Daoy (cell line): Measurements from ENCODE around the gene SOWAHB. TPM values are rescaled to one million over a fixed set of nuclear protein-coding genes. Genes with fewer than 3 reads are reported as not detected.
"Not testable (repeated sequence)": the region's sequence is repeated elsewhere in the genome, so short reads cannot be mapped to it uniquely, and the experiment has no call there.

Source experiments
- DNase-seq: peaks from one replicate; pipeline ENCODE4 v3.0.0-alpha.2; 2015; ENCODE audit warnings: low read depth
- total RNA-seq: library from RNA; depleted of rRNA; stranded (reverse); fragments of >200 nt; shearing (Covaris generic); gene quantifications from 2 replicates; pipeline ENCODE4 v1.2.3, GENCODE V29; 2014

Gene SOWAHB
- total RNA-seq, 1 experiment from 2014 or later, result not detected

DNA sequence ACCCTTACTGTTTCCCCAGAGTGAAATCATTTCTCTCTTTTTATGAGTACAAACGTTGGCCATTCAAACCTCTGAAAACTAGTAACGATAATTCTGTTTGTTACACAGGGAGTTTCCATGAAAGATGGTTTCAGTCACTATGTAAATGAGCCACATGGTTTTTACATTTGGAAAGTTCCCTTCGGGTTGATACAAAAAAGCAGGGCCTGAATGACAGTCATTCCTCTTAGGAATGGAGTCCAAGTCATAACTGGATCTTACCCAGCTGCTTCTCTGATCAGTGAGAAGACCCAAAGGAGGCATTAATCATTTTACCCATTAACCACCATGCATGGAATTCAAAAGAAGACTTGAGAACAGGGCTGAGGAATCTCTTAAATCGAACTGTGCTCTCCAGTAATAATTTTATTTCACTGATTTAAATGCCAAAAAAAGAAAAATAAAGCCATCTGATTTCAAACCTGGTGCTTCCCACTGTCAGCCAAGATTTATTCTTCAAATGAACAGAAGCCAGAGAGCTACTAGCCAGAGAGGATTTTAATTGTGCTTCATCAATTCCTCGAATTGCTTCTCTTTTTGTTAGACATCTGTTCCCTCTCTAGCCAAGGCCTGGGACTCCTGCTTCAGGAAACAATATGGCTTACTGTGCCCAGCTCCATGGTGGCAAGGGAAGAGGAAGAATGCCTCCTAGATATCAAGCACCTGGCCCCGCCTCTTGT, 3.2 kb downstream of the SOWAHB start:
- no peak for DNase-seq

DNA sequence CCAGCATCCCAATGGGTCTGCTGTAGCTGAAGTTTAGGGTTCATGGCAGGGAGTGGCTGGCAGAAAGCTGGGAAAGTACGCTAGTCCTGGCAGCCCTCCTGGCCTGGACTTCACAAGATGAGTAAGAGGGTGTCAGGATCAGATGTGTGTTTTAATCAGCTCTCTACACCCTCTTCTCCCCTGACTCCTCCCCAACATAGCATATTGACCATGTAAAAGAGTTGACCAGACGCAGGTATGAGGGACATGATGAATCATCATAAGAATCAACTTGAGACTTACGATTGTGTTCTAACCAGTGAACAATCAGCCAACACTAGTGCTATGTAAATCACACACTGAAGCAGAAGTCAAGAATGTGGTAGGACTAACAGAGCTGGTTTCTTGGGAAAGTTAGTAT, 5.3 kb downstream of the SOWAHB start:
- no peak for DNase-seq

DNA sequence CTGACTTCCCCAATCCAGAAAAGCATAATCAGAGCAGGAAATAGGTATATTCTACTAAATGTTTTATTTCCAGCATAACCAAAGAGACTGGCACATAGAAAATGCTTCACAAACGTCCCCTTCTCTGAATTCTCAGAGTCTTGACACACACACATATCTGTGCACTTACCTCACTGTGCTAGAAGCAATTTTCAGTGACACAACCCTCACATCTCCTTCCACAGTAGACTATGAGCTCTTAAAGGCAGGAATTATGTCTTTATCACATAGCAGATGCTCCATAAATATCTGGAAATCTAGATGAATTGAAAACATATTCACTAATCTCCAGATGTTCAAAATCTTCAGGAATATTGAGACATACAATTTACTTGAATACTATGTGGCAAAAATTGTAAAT, 5.9 kb downstream of the SOWAHB start:
- DNase-seq, result no peak

DNA sequence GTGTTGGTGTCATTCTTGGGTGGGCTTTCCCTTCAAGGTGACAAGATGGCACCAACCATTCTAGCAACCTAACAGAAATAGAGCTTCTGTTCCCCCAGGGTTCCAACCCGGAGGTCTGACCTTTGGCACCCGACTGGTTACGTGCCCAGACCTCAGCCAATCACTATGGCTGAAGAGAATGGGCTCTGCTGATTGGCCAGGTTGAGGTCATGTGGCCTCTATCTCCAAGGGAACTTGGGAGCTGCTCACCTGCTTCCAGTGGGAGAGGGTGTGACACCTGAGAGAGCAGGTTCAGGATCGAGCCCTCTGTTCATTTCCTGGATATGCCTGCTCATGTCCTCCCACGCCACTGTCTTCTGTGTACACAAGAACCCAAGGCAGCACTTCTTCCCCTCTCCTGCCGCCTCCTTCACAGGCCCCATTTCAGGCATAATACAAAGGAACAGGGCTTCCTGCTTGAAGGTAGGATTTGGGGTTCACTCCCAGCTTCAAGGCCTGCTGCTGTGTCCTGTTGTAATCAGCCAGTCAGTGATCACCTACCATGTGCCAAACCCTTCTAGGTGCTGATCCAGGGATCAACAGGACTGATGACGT, 11.0 kb downstream of the SOWAHB start:
- DNase-seq, result no peak

- no peak for DNase-seq
Measured at GRCh38 chr4:76886214-76886613, 11.7 kb downstream of the SOWAHB start.

DNA sequence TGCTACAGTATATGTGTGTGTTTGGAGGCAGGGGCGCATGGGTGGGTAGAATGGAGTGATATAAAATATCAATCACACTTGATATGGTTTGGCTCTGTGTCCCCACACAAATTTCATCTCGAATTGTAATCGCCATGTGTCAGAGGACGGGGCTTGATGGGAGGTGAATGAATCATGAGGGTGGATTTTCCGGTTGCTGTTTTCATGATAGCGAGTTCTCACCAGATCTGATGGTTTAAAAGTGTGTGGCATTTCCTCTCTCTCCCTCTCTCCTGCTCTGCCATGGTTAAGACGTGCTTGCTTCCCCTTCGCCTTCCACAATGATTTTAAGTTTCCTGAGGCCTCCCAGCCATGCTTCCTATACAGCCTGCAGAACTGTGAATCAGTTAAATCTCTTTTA, 14.8 kb downstream of the SOWAHB start:
- peak; percentile 10 for DNase-seq

DNA sequence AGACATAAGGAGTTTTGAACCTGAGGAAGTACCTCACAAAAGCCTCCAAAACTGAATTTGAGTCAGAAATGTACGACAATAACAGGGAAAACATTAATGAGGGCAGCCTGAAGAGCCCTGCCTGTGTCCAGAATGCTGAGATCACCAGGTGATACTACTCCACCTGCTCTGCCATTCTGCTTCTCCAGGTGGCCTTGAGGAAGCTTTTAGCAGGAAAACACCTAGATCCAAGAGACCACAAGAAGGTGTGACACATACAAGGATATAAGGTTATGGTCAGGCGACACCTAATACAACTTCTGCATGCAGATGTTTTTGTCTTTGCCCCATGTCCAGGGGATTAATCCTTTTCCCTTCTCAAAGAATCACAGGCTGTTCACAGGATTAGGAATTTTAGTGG, 15.3 kb downstream of the SOWAHB start:
- no peak for DNase-seq

GRCh38 chr4:76881375-76881774, 16.6 kb downstream of the SOWAHB start:
- DNase-seq, result no peak

- DNase-seq, result no peak
Measured at GRCh38 chr4:76879731-76880364, 18.1 kb downstream of the SOWAHB start.

DNA sequence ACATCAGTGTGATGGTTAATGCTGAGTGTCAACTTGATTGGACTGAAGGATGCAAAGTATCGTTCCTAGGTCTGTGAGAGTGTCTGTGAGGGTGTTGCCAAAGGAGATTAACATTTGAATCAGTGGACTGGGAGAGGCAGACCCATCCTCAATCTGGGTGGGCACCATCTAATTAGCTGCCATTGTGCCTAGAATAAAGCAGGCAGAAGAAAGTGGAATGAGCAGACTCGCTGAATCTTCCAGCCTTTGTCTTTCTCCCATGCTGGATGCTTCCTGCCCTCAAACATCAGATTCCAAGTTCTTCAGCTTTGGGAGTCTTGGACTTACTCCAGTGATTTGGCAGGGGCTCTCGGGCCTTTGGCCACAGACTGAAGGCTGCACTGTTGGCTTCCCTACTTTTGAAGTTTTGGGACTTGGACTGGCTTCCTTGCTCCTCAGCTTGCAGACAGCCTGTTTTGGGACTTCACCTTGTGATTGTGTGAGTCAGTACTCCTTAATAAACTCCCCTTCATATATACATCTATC, 19.2 kb downstream of the SOWAHB start:
- not testable (repeated sequence) for DNase-seq

DNA sequence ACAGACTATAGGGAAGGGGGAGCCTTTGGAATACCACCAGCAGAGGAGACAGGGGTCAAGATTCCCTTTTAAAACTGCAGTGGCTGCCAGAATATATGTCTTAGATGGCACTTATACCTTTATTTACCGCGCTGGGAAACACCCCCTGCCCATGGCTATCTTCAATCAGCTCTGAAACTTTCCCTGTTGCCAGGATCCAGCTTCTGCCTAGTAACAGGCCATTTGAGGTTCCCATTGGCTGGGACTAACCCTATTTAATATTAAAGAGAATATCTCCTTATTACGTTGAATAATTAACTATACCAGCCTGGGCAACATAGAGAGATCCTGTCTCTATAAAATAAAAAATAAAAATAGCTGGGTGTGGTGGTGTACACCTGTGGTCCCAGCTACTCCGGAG, 23.8 kb downstream of the SOWAHB start:
- DNase-seq, result no peak

DNA sequence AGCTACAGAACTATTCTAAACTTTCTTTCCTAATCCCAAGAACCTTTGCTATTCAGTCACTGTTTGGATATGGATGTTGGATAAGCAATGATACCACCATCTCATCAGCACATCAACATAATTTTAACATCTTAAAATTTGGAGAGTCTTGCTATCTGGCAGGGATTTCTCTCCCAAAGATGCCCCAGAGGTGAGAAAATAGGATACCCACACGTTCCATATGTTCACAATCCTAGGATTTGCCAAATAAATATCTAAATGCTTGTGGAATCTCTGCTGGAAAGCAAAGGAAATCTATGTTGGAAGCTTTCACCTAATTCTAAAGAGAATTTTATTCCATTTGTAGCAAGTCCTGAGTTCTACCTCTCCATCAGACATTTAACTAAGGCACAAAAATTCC, 24.4 kb downstream of the SOWAHB start:
- DNase-seq, result no peak

- no peak for DNase-seq
Measured at GRCh38 chr4:76872556-76872955, 25.4 kb downstream of the SOWAHB start.

DNA sequence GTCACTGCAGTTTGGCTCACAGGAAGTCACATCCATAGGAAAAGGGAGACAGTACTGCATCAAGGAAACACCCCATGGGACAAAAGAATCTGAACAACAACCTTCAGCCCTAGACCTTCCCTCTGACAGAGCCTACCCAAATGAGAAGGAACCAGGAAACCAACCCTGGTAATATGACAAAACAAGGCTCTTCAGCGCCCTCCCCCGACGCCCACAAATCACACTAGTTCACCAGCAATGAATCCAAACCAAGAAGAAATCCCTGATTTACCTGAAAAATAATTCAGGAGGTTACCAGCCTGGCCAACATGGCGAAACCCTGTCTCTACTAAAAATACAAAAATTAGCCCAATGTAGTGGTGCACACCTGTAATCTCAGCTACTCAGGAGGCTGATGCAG, 29.2 kb downstream of the SOWAHB start:
- DNase-seq, result not testable (repeated sequence)

DNA sequence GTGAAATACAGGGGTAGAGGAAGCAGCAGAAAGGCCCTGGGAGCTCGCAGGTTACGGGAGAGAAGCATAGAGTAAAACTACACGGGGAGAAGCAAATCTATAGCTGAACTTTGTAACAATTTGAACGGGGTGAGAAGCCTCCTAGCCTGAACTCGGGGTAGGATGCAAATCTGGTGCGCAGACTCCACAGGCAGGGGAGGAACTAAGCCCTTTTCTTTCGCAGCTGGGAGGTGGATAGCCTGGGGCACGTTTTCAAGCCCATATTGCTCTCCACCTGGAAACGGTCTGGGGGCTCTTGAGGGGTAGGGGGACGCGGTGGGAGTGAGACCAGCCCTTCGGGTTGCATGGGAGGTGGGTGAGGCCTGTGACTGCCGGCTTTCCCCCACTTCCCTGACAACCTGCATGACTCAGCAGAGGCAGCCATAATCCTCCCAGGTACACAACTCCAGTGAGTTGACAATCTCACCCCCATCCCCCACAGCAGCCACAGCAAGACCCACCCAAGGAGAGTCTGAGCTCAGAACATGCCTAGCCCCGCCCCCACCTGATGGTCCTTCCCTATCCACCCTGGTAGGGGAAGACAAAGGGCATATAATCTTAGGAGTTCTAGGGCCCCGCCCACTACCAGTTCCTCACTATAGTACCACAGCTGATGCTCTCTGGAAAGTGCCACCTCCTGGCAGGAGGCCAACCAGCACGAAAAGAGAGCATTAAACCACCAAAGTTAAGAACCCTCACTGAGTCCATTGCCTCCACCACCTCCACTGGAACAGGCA, 29.9 kb downstream of the SOWAHB start:
- DNase-seq, result no peak

- no peak for DNase-seq
Measured at GRCh38 chr4:76867377-76867776, 30.6 kb downstream of the SOWAHB start.

- DNase-seq, result no peak
Measured at GRCh38 chr4:76866641-76867040, 31.3 kb downstream of the SOWAHB start.

- no peak for DNase-seq
Measured at GRCh38 chr4:76858319-76858718, 39.6 kb downstream of the SOWAHB start.

DNA sequence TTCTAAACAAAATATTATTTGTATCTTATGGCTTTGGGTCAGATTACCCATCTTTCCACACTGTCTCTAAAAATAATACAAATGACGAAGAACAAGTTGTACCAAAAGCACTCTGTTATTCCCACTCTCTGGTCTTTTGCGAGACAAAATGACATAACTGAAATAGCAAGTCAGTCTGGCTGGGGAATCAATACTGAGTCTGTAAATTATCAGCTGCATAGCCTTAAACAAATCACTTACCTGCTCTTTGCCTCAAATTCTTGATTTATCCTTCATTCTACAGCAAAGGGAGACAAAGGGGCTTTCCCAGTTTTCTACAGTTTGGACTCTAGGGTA, 40.9 kb downstream of the SOWAHB start:
- no peak for DNase-seq

DNA sequence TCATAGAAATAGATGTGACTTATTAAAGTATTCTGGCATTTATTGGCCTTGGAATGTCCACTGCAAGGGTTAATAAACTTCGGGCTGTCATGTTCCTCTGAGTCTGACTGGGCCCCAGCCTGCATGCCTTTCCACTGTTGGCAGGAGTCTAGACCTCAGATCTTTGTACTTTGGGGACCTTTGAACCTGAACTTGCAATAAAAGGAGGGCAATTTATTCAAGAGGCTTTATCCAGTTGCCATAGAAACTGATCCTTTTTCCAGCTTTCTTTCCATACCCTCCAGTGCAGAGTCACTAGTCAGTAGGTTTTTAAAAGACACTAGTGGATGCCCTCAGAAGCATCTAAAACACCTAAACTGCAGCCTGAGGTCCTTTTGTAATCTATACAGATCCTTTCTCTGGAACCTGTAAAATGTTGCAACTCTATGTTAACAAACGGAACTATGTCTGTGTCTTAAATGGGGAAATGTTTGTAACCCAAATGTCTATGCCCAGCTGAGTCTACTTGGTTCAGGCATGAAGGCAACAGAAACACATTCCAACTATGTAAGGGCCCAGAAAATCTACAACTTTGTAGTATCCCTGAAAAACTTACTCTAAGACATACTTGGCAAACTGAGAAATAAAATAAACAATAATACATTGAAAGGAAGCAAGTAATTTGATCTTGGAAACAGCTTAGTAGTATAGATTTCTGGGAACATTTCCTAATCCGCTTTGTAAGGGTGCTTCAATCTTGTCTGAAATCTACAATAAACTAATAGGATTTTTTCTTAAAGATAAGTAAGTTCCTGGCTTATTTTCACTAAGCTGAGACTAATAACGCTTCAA, 41.5 kb downstream of the SOWAHB start:
- DNase-seq, result no peak

DNA sequence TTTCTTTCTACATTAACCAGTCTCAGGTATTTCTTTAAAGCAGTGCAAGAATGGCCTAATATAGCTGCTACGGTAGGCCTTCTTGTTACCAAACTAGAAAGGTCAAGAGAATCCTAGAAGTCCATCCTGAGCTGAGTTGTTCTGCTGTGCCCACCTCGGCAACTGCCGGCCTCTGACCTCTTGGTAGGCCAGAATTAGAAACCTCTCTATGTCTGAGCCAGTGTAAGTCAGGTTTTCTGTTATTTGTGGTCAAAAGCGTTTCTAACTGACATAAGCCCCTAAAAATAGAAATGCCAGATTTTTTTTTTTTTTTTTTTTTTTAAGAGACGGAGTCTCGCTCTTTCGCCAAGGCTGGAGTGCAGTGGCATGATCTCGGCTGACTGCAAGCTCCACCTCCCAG, 43.1 kb downstream of the SOWAHB start:
- DNase-seq, result no peak

DNA sequence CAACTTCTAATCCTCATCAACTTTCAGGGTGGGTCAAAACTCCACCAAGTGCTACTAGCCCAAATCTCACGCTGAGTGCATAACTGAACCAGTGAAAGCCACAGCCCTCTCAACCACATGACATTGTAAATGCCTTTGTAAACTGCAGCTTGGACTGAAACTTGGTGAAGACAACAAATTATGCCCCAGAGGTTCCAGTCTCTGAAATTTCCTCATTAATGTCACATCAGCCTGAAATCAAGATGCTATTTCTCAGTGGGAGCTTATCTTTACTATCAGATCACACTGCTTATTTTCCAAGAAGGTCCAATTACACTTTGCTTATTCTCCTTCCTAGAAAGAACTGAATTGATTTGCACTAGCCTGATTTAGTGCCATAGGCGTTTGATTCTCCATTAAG, 46.6 kb downstream of the SOWAHB start:
- DNase-seq, result no peak
